ENCODE measurements around the gene USP53. TPM values are rescaled to one million over a fixed set of nuclear protein-coding genes. Genes with fewer than 3 reads are reported as not detected.

The USP53 gene
- polyA plus RNA-seq, 2 of the 4 experiments (the other 2 are of a cell fraction): 10.2 to 50.7 TPM

GRCh38 chr4:119266153-119266552 lies 53.6 kb downstream of the USP53 start:
- ATAC-seq (no peak), DNase-seq (ENCODE audit: low read depth in 1 of 2, low spot score in 1 of 2) (no peak), FAIRE-seq (no peak)
- no peak for TF ChIP-seq HOXB13 (CRISPR knock-in tag; IDR thresholded peaks at IDR 0.05; ENCODE audit: low read depth)
- TF ChIP-seq NFE2L2 (conservative IDR thresholded peaks at IDR 0.05; ENCODE audit: low read length): no peak
- TF ChIP-seq JUN (IDR thresholded peaks at IDR 0.05): no peak
- TF ChIP-seq EHF (CRISPR knock-in tag; IDR thresholded peaks at IDR 0.05): no peak
- TF ChIP-seq HOXA7 (CRISPR knock-in tag; IDR thresholded peaks at IDR 0.05): no peak
- no peak for TF ChIP-seq HES2 (IDR thresholded peaks at IDR 0.05)
- TF ChIP-seq CBX2 (IDR thresholded peaks at IDR 0.05; ENCODE audit: borderline replicate concordance, low read depth): no peak
- TF ChIP-seq REST (IDR thresholded peaks at IDR 0.05): no peak
- TF ChIP-seq USF2 (IDR thresholded peaks at IDR 0.05): no peak
- TF ChIP-seq CHD2 (IDR thresholded peaks at IDR 0.05; ENCODE audit: low read length, partially characterized antibody): no peak
- no peak for TF ChIP-seq CEBPB (IDR thresholded peaks at IDR 0.05)
- TF ChIP-seq RCOR1 (IDR thresholded peaks at IDR 0.05; ENCODE audit: low read depth, low read length): no peak
- TF ChIP-seq CTCF (IDR thresholded peaks at IDR 0.05): no peak
- TF ChIP-seq NR3C1 (IDR thresholded peaks at IDR 0.05): no peak
- TF ChIP-seq POLR2AphosphoS2 (conservative IDR thresholded peaks at IDR 0.05; ENCODE audit: low read length): no peak
- no peak for TF ChIP-seq BCL3 (IDR thresholded peaks at IDR 0.05)
- no peak for TF ChIP-seq TP53 (CRISPR knock-in tag; IDR thresholded peaks at IDR 0.05)
- TF ChIP-seq JUNB (IDR thresholded peaks at IDR 0.05): no peak
- TF ChIP-seq ZC3H11A (IDR thresholded peaks at IDR 0.05): no peak
- no peak for TF ChIP-seq ATOH8 (CRISPR knock-in tag; IDR thresholded peaks at IDR 0.05; ENCODE audit: low read depth)
- peaks cover 15% of the 10 kb centered on the region; the same call in 2 of the 3 replicates for H3K4me1 ChIP-seq
- H3K27ac ChIP-seq: no peak overlapping the region
- 87% methylated on average over 4 of the region's 4 CpGs for WGBS (ENCODE audit: missing lambda C conversion rate)
- POLR2A ChIA-PET: no interaction called here
- CTCF ChIA-PET: no interaction called here
- no peaks in the 10 kb centered on the region for H3K9me3 ChIP-seq
- H3K4me3 ChIP-seq: no peak overlapping the region
- H3K4me2 ChIP-seq: no peak overlapping the region

All from A549 (cell line).